ENCODE measurements around the gene ENO2. TPM values are rescaled to one million over a fixed set of nuclear protein-coding genes. Genes with fewer than 3 reads are reported as not detected.
"Not testable (repeated sequence)": the region's sequence is repeated elsewhere in the genome, so short reads cannot be mapped to it uniquely, and the experiment has no call there.

ENO2 gene
- total and polyA plus RNA-seq, 9 donors, result 4.3 to 10.2 (median 7.2) TPM

DNA sequence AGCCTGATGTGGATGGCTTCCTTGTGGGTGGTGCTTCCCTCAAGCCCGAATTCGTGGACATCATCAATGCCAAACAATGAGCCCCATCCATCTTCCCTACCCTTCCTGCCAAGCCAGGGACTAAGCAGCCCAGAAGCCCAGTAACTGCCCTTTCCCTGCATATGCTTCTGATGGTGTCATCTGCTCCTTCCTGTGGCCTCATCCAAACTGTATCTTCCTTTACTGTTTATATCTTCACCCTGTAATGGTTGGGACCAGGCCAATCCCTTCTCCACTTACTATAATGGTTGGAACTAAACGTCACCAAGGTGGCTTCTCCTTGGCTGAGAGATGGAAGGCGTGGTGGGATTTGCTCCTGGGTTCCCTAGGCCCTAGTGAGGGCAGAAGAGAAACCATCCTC is 44.1 kb upstream of the ENO2 start:
- H3K4me1 ChIP-seq (ENCODE audit: control insufficient read depth, insufficient read depth, low read length), result peaks cover 57% of the 10 kb centered on the region
- not testable (repeated sequence) for DNase-seq; H3K27me3 ChIP-seq (ENCODE audit: control insufficient read depth, insufficient read depth, low read length); H3K9me3 ChIP-seq (replicated peaks; ENCODE audit: control insufficient read depth, low read depth, low read length); H3K4me3 ChIP-seq (ENCODE audit: low read length); H3K27ac ChIP-seq (ENCODE audit: low read length)
- peaks cover 44% of the 10 kb centered on the region for H3K36me3 ChIP-seq (ENCODE audit: control insufficient read depth, insufficient read depth, low read length)
- 50% methylated on average over 2 of the region's 4 CpGs for WGBS (ENCODE audit: insufficient coverage)

- Histone ChIP-seq H3K4me1 (ENCODE audit: control insufficient read depth, insufficient read depth, low read length) (peaks cover 54% of the 10 kb centered on the region), H3K4me3 (ENCODE audit: low read length) (no peak overlapping the region), H3K27me3 (ENCODE audit: control insufficient read depth, insufficient read depth, low read length) (no peaks in the 10 kb centered on the region), H3K27ac (ENCODE audit: low read length) (no peak overlapping the region), H3K36me3 (ENCODE audit: control insufficient read depth, insufficient read depth, low read length) (peaks cover 38% of the 10 kb centered on the region), H3K9me3 (replicated peaks; ENCODE audit: control insufficient read depth, low read depth, low read length) (no peaks in the 10 kb centered on the region)
- WGBS (ENCODE audit: insufficient coverage), result 83% methylated on average over 9 of the region's 12 CpGs
- DNase-seq, result no peak
Measured at GRCh38 chr12:6871052-6871957, 43.1 kb upstream of the ENO2 start.

DNA sequence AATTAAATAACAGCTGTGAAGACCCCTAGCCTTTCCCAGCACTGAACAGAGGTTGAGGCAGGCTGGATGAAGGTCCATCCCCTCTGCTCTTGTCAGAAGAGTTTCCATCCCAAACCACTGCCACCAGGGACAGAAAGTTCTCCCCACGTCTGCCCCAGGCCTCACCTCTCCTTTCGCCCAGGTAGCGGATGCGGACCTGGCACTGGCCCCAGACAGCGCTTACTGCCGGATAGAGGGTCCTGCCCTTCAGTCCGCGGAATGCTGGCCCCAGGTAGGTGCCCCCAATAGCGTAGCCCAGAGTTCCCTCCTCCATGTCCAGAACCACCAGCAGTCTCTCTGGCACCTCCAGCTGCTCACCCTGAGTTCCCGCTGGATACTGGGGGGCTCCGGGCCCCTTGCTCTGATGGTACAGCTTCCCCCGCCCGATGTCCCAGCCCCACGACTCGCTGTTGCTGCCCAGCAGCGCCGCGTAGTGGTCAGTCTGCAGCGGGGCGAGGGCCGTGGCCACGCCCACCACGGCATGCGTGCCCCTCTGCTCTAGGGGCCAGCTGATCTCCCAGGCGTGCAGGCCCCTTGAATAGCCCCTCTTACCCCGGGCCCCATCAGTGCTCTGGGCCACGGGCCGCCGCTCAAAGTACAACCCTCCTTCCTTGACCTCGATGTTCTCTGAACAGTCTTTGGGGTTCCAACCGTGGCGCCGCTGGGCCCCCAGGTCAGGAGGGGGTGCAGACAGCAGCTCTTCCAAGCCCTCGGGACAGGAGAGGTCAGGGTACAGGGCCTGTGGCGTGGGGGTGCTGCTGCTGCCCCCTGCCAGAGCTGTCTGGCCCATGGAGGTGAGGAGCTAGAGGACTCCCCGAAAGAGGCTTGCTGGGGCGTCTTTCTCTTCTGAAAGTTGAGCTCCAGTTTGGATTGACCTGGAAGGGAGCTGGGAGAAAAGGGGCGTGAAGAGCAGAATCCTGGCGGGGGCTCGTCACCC is 42.0 kb upstream of the ENO2 start:
- H3K36me3 ChIP-seq (ENCODE audit: control insufficient read depth, insufficient read depth, low read length), result peaks cover 35% of the 10 kb centered on the region
- peak; percentile 90 for DNase-seq
- H3K4me3 ChIP-seq (ENCODE audit: low read length), result peak overlapping the region; percentile 84
- H3K4me1 ChIP-seq (ENCODE audit: control insufficient read depth, insufficient read depth, low read length), result peaks cover 45% of the 10 kb centered on the region
- no peaks in the 10 kb centered on the region for H3K9me3 ChIP-seq (replicated peaks; ENCODE audit: control insufficient read depth, low read depth, low read length)
- 2% methylated on average over 34 of the region's 40 CpGs for WGBS (ENCODE audit: insufficient coverage)
- H3K27ac ChIP-seq (ENCODE audit: low read length), result peak overlapping the region; percentile 88
- no peaks in the 10 kb centered on the region for H3K27me3 ChIP-seq (ENCODE audit: control insufficient read depth, insufficient read depth, low read length)

DNA sequence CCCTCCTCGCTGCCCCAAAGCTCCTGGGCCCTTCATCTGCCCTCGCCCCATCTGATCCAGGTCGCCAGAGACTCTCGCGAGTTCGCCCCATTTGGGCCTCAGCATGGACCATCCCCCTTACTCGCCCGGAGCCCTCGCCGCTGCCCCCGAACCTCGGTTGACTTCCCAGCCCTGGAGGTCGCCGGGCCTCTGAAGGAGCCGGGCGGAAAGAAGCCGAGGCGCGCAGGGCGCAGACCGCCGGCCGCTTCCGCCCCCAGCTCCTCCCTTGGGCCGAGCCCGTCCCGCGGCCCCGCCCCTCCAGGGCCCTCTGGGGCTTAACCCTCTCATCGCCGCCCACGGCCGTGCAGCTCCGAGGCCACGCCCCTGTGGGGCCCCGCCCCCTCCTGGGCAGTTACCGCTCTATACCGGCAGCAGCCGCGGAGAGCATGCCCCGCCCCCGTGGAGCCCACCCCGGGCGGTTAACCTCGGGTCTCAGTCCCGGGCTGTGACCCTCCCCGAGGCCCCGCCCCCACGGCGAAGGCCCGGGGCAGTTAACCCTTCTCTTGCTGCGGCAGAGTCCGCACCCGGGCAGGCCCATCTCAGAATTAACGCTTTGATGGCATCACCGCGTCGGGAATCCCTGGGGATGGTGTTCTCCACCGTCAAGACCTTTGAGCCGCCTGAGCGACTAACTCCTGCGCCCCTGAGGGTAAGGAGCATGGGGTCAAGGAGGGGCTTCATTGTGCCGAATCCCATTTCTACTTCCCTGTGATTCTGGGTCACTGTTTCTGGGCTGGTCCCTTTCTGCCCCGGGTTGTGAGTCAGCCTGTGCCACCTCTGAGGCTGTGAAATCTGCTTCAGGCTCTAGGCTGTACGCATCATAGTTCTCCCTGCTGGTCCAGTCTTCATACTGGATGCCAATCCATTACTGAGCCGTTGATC is 41.0 kb upstream of the ENO2 start, which contains the start of gene SPSB2:
Gene SPSB2 (minus strand): TSS at position 210 of the 921 bp plus-strand sequence. CDS start 402 bp downstream, outside the sequence.
- Histone ChIP-seq H3K27ac (ENCODE audit: low read length) (peak within 1 kb of the TSS; percentile 93), H3K4me3 (ENCODE audit: low read length) (peak within 1 kb of the TSS; percentile 84), H3K4me1 (ENCODE audit: control insufficient read depth, insufficient read depth, low read length) (peaks cover 42% of the 10 kb centered on the region), H3K9me3 (replicated peaks; ENCODE audit: control insufficient read depth, low read depth, low read length) (no peaks in the 10 kb centered on the region), H3K27me3 (ENCODE audit: control insufficient read depth, insufficient read depth, low read length) (no peaks in the 10 kb centered on the region), H3K36me3 (ENCODE audit: control insufficient read depth, insufficient read depth, low read length) (peaks cover 35% of the 10 kb centered on the region)
- 1% methylated on average over 57 of the region's 66 CpGs for WGBS (ENCODE audit: insufficient coverage)
- DNase-seq, result peak; percentile 98

DNA sequence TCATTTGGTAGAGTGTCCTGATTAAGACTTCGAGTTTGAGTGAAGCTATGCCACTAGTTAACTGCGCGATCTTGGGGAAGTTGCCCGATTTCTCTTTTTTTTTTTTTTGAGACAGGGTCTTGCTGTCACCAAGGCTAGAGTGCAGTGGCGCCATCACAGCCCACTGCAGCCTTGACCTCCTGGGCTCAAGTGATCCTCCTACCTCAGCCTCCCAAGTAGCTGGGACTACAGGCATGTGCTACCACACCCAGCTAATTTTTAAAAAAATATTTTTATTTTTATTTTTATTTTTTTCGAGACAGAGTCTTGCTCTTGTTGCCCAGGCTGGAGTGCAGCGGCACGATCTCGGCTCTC is 40.4 kb upstream of the ENO2 start:
- WGBS (ENCODE audit: insufficient coverage), result 13% methylated on average over 4 of the region's 9 CpGs
- not testable (repeated sequence) for H3K27me3 ChIP-seq (ENCODE audit: control insufficient read depth, insufficient read depth, low read length); DNase-seq; H3K9me3 ChIP-seq (replicated peaks; ENCODE audit: control insufficient read depth, low read depth, low read length)
- peaks cover 36% of the 10 kb centered on the region for H3K4me1 ChIP-seq (ENCODE audit: control insufficient read depth, insufficient read depth, low read length)
- H3K27ac ChIP-seq (ENCODE audit: low read length), result peak overlapping the region; percentile 93
- H3K4me3 ChIP-seq (ENCODE audit: low read length), result peak overlapping the region; percentile 84
- H3K36me3 ChIP-seq (ENCODE audit: control insufficient read depth, insufficient read depth, low read length), result peaks cover 30% of the 10 kb centered on the region

DNA sequence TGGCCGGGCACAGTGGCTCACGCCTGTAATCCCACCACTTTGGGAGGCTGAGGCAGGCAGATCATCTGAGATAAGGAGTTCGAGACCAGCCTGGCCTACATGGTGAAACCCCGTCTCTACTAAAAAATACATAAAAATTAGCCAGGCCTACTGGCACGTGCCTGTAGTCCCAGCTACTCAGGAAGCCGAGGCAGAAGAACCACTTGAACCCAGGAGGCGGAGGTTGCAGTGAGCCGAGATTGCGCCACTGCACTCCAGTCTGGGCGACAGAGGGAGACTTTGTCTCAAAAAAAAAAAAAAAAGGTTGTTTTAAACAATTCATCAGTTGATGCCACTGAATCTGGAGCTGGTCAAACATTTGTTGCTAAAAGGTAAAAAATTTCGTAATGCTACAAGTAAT is 34.6 kb upstream of the ENO2 start:
- H3K4me1 ChIP-seq (ENCODE audit: control insufficient read depth, insufficient read depth, low read length); H3K27me3 ChIP-seq (ENCODE audit: control insufficient read depth, insufficient read depth, low read length); DNase-seq; H3K9me3 ChIP-seq (replicated peaks; ENCODE audit: control insufficient read depth, low read depth, low read length); H3K4me3 ChIP-seq (ENCODE audit: low read length); H3K27ac ChIP-seq (ENCODE audit: low read length): not testable (repeated sequence)
- H3K36me3 ChIP-seq (ENCODE audit: control insufficient read depth, insufficient read depth, low read length), result peaks cover 13% of the 10 kb centered on the region
- WGBS (ENCODE audit: insufficient coverage), result 86% methylated on average over 8 of the region's 11 CpGs

- 95% methylated on average over 4 of the region's 5 CpGs for WGBS (ENCODE audit: insufficient coverage)
- no peaks in the 10 kb centered on the region for H3K4me1 ChIP-seq (ENCODE audit: control insufficient read depth, insufficient read depth, low read length)
- H3K9me3 ChIP-seq (replicated peaks; ENCODE audit: control insufficient read depth, low read depth, low read length), result no peaks in the 10 kb centered on the region
- H3K27ac ChIP-seq (ENCODE audit: low read length), result no peak overlapping the region
- H3K4me3 ChIP-seq (ENCODE audit: low read length), result no peak overlapping the region
- no peaks in the 10 kb centered on the region for H3K27me3 ChIP-seq (ENCODE audit: control insufficient read depth, insufficient read depth, low read length)
- DNase-seq, result no peak
- peaks cover 17% of the 10 kb centered on the region for H3K36me3 ChIP-seq (ENCODE audit: control insufficient read depth, insufficient read depth, low read length)
Measured at GRCh38 chr12:6883252-6883651, 31.1 kb upstream of the ENO2 start.

DNA sequence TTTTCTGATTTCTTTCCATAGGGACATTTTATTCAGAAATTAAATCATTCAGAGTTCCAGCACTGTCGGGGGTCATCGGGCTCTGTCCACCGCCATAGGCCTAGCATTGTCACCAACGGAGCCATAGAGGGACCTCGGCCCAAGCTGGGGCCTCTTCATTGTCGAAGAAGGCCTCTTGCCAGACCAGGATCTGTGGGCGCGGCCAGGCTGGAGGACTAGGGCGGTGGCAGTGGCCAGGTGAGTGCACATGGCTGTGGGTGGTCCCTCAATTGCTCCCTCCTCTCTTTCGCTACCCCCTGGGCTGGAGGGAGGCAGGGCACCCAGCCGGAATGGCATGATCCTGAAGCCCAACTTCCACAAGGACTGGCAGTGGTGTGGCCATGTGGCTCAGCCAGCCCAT is 30.7 kb upstream of the ENO2 start:
- peaks cover 19% of the 10 kb centered on the region for H3K36me3 ChIP-seq (ENCODE audit: control insufficient read depth, insufficient read depth, low read length)
- WGBS (ENCODE audit: insufficient coverage), result 95% methylated on average over 11 of the region's 11 CpGs
- no peak for DNase-seq
- no peaks in the 10 kb centered on the region for H3K4me1 ChIP-seq (ENCODE audit: control insufficient read depth, insufficient read depth, low read length)
- no peak overlapping the region for H3K27ac ChIP-seq (ENCODE audit: low read length)
- H3K27me3 ChIP-seq (ENCODE audit: control insufficient read depth, insufficient read depth, low read length), result no peaks in the 10 kb centered on the region
- no peak overlapping the region for H3K4me3 ChIP-seq (ENCODE audit: low read length)
- no peaks in the 10 kb centered on the region for H3K9me3 ChIP-seq (replicated peaks; ENCODE audit: control insufficient read depth, low read depth, low read length)

- Histone ChIP-seq H3K4me3 (ENCODE audit: low read length) (no peak overlapping the region), H3K36me3 (ENCODE audit: control insufficient read depth, insufficient read depth, low read length) (peaks cover 19% of the 10 kb centered on the region), H3K27me3 (ENCODE audit: control insufficient read depth, insufficient read depth, low read length) (no peaks in the 10 kb centered on the region), H3K27ac (ENCODE audit: low read length) (no peak overlapping the region), H3K4me1 (ENCODE audit: control insufficient read depth, insufficient read depth, low read length) (no peaks in the 10 kb centered on the region), H3K9me3 (replicated peaks; ENCODE audit: control insufficient read depth, low read depth, low read length) (no peaks in the 10 kb centered on the region)
- 60% methylated on average over 16 of the region's 22 CpGs for WGBS (ENCODE audit: insufficient coverage)
- DNase-seq, result no peak
Measured at GRCh38 chr12:6884539-6884938, 29.8 kb upstream of the ENO2 start.
